Astrocyte (in vitro differentiated cells and primary cell): ENCODE measurements around the gene MYOZ2. TPM values are rescaled to one million over a fixed set of nuclear protein-coding genes. Genes with fewer than 3 reads are reported as not detected.

Source experiments
- DNase-seq: peaks from one replicate; pipeline ENCODE4 v3.0.0-alpha.2; 2010; ENCODE audit warnings: low read depth
- FAIRE-seq: peaks from 2 replicates; lab custom pipeline; 2011; peaks lifted over from hg19 to GRCh38; lab: Jason Lieb, UNC
- H2AFZ ChIP-seq: 2 replicates; pipeline ENCODE4 v1.6.0; 2012; ENCODE audit warnings: low read depth, low read length, inconsistent platforms
- H3K27ac ChIP-seq: 2 replicates; pipeline ENCODE4 v1.5.1; 2011; ENCODE audit warnings: low read depth, low read length, inconsistent platforms
- H3K27me3 ChIP-seq: 2 replicates; pipeline ENCODE4 v1.6.0; 2011; ENCODE audit warnings: low read length, inconsistent platforms; ENCODE audit not compliant: insufficient read depth
- H3K36me3 ChIP-seq: 2 replicates; pipeline ENCODE4 v1.5.1; 2011; ENCODE audit warnings: low read length, inconsistent platforms; ENCODE audit not compliant: insufficient read depth
- H3K4me1 ChIP-seq: 2 replicates; pipeline ENCODE4 v1.5.1; 2011; ENCODE audit warnings: low read length, inconsistent platforms; ENCODE audit not compliant: insufficient read depth
- H3K4me2 ChIP-seq: 2 replicates; pipeline ENCODE4 v1.6.0; 2012; ENCODE audit warnings: low read length, inconsistent platforms
- H3K4me3 ChIP-seq: 2 replicates; pipeline ENCODE4 v1.5.1; 2011; ENCODE audit warnings: low read depth, mild to moderate bottlenecking, low read length, inconsistent platforms; ENCODE audit not compliant: insufficient read depth
- H3K79me2 ChIP-seq: 2 replicates; pipeline ENCODE4 v1.6.0; 2012; ENCODE audit warnings: mild to moderate bottlenecking, low read length, inconsistent platforms; ENCODE audit not compliant: insufficient read depth
- H3K9ac ChIP-seq: 2 replicates; pipeline ENCODE4 v1.6.0; 2012; ENCODE audit warnings: mild to moderate bottlenecking, low read length, inconsistent platforms
- H3K9me3 ChIP-seq: 2 replicates; pipeline ENCODE4 v1.5.1; 2012; ENCODE audit warnings: low read depth, mild to moderate bottlenecking, low read length, inconsistent platforms; ENCODE audit not compliant: insufficient read depth
- H4K20me1 ChIP-seq: 2 replicates; pipeline ENCODE4 v1.6.0; 2012; ENCODE audit warnings: low read length, inconsistent platforms; ENCODE audit not compliant: insufficient read depth
- H3K27ac Mint-ChIP-seq: one replicate; pipeline ENCODE4 v1.8.0; 2021; ENCODE audit warnings: mild to moderate bottlenecking, mixed read lengths; ENCODE audit not compliant: unreplicated experiment
- H3K27me3 Mint-ChIP-seq: one replicate; pipeline ENCODE4 v1.8.0; 2021; ENCODE audit warnings: low read depth, mixed read lengths; ENCODE audit not compliant: unreplicated experiment
- H3K36me3 Mint-ChIP-seq: one replicate; pipeline ENCODE4 v1.8.0; 2021; ENCODE audit warnings: low read depth, mixed read lengths; ENCODE audit not compliant: unreplicated experiment
- H3K4me1 Mint-ChIP-seq: one replicate; pipeline ENCODE4 v1.8.0; 2021; ENCODE audit warnings: low read depth, mixed read lengths; ENCODE audit not compliant: unreplicated experiment
- H3K4me3 Mint-ChIP-seq: one replicate; pipeline ENCODE4 v1.8.0; 2021; ENCODE audit warnings: mild to moderate bottlenecking, moderate library complexity, mixed read lengths; ENCODE audit not compliant: unreplicated experiment
- H3K9me3 Mint-ChIP-seq: one replicate; pipeline ENCODE4 v1.8.0; 2021; ENCODE audit warnings: mild to moderate bottlenecking, mixed read lengths; ENCODE audit not compliant: unreplicated experiment
- EZH2 ChIP-seq: IDR thresholded peaks from 2 replicates; pipeline ENCODE4 v1.6.1; 2012; ENCODE audit warnings: mild to moderate bottlenecking, low read length, inconsistent platforms; ENCODE audit not compliant: insufficient read depth
- total RNA-seq: library from RNA; stranded (reverse); gene quantifications from 2 replicates; pipeline ENCODE4 v1.2.1, GENCODE V29; 2021
- TF ChIP-seq, protein P1 (sequence below): IDR thresholded peaks from 2 replicates; pipeline ENCODE4 v1.5.1; 2011; ENCODE audit warnings: low read depth, mild to moderate bottlenecking, inconsistent platforms, low read length, moderate library complexity; ENCODE audit not compliant: insufficient read depth

The MYOZ2 gene
- total RNA-seq, 1 donor from 2014 or later, result 1.1 TPM

- no peaks in the 10 kb centered on the region for H3K36me3 ChIP-seq
- no peak overlapping the region for H3K27ac Mint-ChIP-seq
- H3K9ac ChIP-seq, result no peak overlapping the region
- H3K9me3 Mint-ChIP-seq, result peaks cover 5% of the 10 kb centered on the region
- TF ChIP-seq, protein P1, sequence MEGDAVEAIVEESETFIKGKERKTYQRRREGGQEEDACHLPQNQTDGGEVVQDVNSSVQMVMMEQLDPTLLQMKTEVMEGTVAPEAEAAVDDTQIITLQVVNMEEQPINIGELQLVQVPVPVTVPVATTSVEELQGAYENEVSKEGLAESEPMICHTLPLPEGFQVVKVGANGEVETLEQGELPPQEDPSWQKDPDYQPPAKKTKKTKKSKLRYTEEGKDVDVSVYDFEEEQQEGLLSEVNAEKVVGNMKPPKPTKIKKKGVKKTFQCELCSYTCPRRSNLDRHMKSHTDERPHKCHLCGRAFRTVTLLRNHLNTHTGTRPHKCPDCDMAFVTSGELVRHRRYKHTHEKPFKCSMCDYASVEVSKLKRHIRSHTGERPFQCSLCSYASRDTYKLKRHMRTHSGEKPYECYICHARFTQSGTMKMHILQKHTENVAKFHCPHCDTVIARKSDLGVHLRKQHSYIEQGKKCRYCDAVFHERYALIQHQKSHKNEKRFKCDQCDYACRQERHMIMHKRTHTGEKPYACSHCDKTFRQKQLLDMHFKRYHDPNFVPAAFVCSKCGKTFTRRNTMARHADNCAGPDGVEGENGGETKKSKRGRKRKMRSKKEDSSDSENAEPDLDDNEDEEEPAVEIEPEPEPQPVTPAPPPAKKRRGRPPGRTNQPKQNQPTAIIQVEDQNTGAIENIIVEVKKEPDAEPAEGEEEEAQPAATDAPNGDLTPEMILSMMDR, result no peak
- TF ChIP-seq EZH2, result no peak
- H3K27me3 ChIP-seq, result no peaks in the 10 kb centered on the region
- peak overlapping the region; percentile 43 for H3K4me2 ChIP-seq
- H3K79me2 ChIP-seq, result no peaks in the 10 kb centered on the region
- no peaks in the 10 kb centered on the region for H3K27me3 Mint-ChIP-seq
- no peaks in the 10 kb centered on the region for H4K20me1 ChIP-seq
- no peak for FAIRE-seq
- peaks cover 4% of the 10 kb centered on the region for H3K4me1 Mint-ChIP-seq
- H3K36me3 Mint-ChIP-seq, result no peaks in the 10 kb centered on the region
- peak overlapping the region; percentile 53 for H2AFZ ChIP-seq
- H3K4me3 ChIP-seq, result no peak overlapping the region
- no peaks in the 10 kb centered on the region for H3K9me3 ChIP-seq
- no peak overlapping the region for H3K4me3 Mint-ChIP-seq
- H3K4me1 ChIP-seq, result peaks cover 4% of the 10 kb centered on the region
- no peak overlapping the region for H3K27ac ChIP-seq
- DNase-seq, result no peak
Observed at GRCh38 chr4:119093042-119093827, 42.4 kb upstream of the MYOZ2 start.

GRCh38 chr4:119097282-119097900 lies 38.2 kb upstream of the MYOZ2 start:
- Histone ChIP-seq H3K36me3 (no peaks in the 10 kb centered on the region), H3K4me2 (no peak overlapping the region), H2AFZ (no peak overlapping the region), H3K27me3 (no peaks in the 10 kb centered on the region), H3K9me3 (no peaks in the 10 kb centered on the region), H4K20me1 (no peaks in the 10 kb centered on the region), H3K27ac (no peak overlapping the region), H3K9ac (no peak overlapping the region), H3K4me1 (peaks cover 12% of the 10 kb centered on the region), H3K79me2 (no peaks in the 10 kb centered on the region), H3K4me3 (no peak overlapping the region)
- DNase-seq (no peak), FAIRE-seq (no peak)
- H3K9me3 Mint-ChIP-seq, result no peaks in the 10 kb centered on the region
- no peak overlapping the region for H3K27ac Mint-ChIP-seq
- no peaks in the 10 kb centered on the region for H3K36me3 Mint-ChIP-seq
- H3K4me3 Mint-ChIP-seq, result no peak overlapping the region
- H3K4me1 Mint-ChIP-seq, result peaks cover 13% of the 10 kb centered on the region
- H3K27me3 Mint-ChIP-seq, result no peaks in the 10 kb centered on the region
- no peak for TF ChIP-seq EZH2
- TF ChIP-seq, protein P1, result no peak

DNA sequence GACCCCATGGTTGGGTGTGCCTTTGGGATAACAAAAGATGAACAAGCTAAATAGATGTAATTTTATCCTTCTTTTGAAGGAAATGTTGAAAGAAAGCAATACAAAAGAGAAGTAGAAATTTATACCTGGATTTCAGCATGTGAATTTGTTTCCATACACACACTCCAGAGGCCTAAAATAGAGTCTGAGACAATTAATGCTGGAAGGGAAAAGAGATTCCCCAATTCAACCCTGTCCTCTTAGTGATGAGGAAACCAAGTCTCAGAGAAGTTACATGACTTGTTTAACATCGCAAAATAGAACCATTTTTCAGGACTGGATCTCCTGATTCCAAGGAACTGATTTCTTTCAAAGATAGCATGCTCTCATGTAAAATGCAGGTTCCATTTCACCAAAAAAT lies 37.3 kb upstream of the MYOZ2 start:
- Mint-ChIP-seq H3K4me1 (peaks cover 19% of the 10 kb centered on the region), H3K4me3 (no peak overlapping the region), H3K27ac (no peak overlapping the region), H3K36me3 (no peaks in the 10 kb centered on the region), H3K9me3 (no peaks in the 10 kb centered on the region), H3K27me3 (no peaks in the 10 kb centered on the region)
- H3K4me2 ChIP-seq, result no peak overlapping the region
- H3K9me3 ChIP-seq, result no peaks in the 10 kb centered on the region
- H2AFZ ChIP-seq, result no peak overlapping the region
- no peaks in the 10 kb centered on the region for H3K79me2 ChIP-seq
- H3K27ac ChIP-seq, result no peak overlapping the region
- no peak for TF ChIP-seq EZH2
- TF ChIP-seq, protein P1, result no peak
- H4K20me1 ChIP-seq, result no peaks in the 10 kb centered on the region
- H3K27me3 ChIP-seq, result no peaks in the 10 kb centered on the region
- no peak for FAIRE-seq
- peaks cover 17% of the 10 kb centered on the region for H3K4me1 ChIP-seq
- H3K4me3 ChIP-seq, result no peak overlapping the region
- no peaks in the 10 kb centered on the region for H3K36me3 ChIP-seq
- no peak overlapping the region for H3K9ac ChIP-seq
- DNase-seq, result no peak
